ENCODE data around the gene EFNB3.

DNA sequence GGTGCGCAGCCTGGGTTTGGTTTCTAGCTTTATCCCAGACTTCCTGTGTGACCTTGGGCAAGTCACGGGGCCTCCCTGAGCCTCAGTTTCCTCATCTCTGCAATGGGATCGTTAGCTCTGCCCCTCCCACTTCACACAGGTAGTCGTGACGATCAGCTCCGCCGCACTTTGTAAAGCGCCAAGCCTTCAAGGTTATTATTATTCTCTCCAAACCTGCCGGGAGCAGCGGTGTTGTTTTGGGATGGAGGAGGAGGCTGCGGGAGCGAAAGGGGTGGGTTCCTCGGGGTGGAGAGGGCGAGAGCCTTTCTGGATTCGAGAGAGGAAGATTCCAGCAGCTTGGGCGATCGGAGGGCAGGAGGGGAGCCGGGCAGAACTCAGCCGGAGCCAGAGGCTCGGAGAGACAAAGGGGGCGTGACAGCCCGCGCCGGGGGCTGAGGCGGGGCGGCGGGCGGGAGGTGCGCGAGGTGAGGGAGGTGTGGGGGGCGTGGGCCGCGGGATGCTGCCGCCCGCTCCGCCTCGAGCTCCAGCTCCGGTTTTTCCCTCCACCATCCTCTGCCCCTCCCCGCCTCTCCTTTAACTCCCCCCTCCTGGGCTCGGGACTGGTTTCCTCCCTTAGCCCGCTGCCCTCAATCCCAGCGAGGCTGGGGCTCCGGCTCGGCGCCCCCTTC, at the start of gene EFNB3:
- TF ChIP-seq POLR2AphosphoS5 (IDR thresholded peaks at IDR 0.05) (no peak), POLR2A (IDR thresholded peaks at IDR 0.05) (no peak)
- TF ChIP-seq, protein P1, sequence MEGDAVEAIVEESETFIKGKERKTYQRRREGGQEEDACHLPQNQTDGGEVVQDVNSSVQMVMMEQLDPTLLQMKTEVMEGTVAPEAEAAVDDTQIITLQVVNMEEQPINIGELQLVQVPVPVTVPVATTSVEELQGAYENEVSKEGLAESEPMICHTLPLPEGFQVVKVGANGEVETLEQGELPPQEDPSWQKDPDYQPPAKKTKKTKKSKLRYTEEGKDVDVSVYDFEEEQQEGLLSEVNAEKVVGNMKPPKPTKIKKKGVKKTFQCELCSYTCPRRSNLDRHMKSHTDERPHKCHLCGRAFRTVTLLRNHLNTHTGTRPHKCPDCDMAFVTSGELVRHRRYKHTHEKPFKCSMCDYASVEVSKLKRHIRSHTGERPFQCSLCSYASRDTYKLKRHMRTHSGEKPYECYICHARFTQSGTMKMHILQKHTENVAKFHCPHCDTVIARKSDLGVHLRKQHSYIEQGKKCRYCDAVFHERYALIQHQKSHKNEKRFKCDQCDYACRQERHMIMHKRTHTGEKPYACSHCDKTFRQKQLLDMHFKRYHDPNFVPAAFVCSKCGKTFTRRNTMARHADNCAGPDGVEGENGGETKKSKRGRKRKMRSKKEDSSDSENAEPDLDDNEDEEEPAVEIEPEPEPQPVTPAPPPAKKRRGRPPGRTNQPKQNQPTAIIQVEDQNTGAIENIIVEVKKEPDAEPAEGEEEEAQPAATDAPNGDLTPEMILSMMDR (IDR thresholded peaks at IDR 0.05), result no peak

Measured in upper lobe of left lung (tissue), 4 donors.